ENCODE measurements around the gene ARL6IP4.

- TF ChIP-seq CTCF (IDR thresholded peaks at IDR 0.05 in 4 of 5, conservative IDR thresholded peaks at IDR 0.05 in 1 of 5) (no peak), POLR2A (IDR thresholded peaks at IDR 0.05) (no peak)
Observed at GRCh38 chr12:122939125-122939524, 41.4 kb upstream of the ARL6IP4 start.
